CD14-positive monocyte (primary cell): ENCODE measurements around the gene IFT20. TPM values are rescaled to one million over a fixed set of nuclear protein-coding genes. Genes with fewer than 3 reads are reported as not detected.

Experiments
- DNase-seq, 3 donors: peaks; one replicate each; pipeline ENCODE4 v3.0.0-alpha.2; 2011 to 2022
- H2AFZ ChIP-seq: 2 replicates; pipeline ENCODE4 v1.6.0; 2012; ENCODE audit warnings: mild to moderate bottlenecking, low read depth, low read length, inconsistent platforms; ENCODE audit not compliant: insufficient read depth, poor library complexity, severe bottlenecking
- H3K27ac ChIP-seq, 2 donors: 1 replicate in 1 of 2; 2 replicates in 1 of 2; pipeline ENCODE4 v1.5.1; 2012 to 2013; ENCODE audit warnings: low read length in 2 of 2, control low read depth in 1 of 2, inconsistent platforms in 1 of 2, low read depth in 1 of 2, mild to moderate bottlenecking in 1 of 2
- H3K27me3 ChIP-seq, 2 donors: one replicate each; pipeline versions ENCODE4 v1.6.0 to v1.6.1; 2011 to 2013; ENCODE audit warnings: low read length in 2 of 2; ENCODE audit not compliant: control insufficient read depth in 2 of 2, insufficient read depth in 2 of 2
- H3K36me3 ChIP-seq, 2 donors: replicated peaks in 1 of 2; 1 replicate in 1 of 2; 2 replicates in 1 of 2; pipeline versions ENCODE4 v1.5.1 to v1.6.1; 2012 to 2013; ENCODE audit warnings: low read length in 2 of 2, control low read depth in 1 of 2, inconsistent platforms in 1 of 2, mild to moderate bottlenecking in 1 of 2; ENCODE audit not compliant: insufficient read depth in 2 of 2, control insufficient read depth in 1 of 2
- H3K4me1 ChIP-seq, 2 donors: 1 replicate in 1 of 2; 2 replicates in 1 of 2; pipeline versions ENCODE4 v1.5.1 to v1.6.1; 2012 to 2013; ENCODE audit warnings: low read length in 2 of 2, control low read depth in 1 of 2, inconsistent platforms in 1 of 2, mild to moderate bottlenecking in 1 of 2, moderate library complexity in 1 of 2; ENCODE audit not compliant: insufficient read depth in 2 of 2, control insufficient read depth in 1 of 2
- H3K4me2 ChIP-seq: replicated peaks from 2 replicates; pipeline ENCODE3; 2012; ENCODE audit warnings: low read length, moderate library complexity, mild to moderate bottlenecking; ENCODE audit not compliant: poor library complexity, severe bottlenecking; ENCODE audit errors: extremely low read depth
- H3K4me3 ChIP-seq, 3 experiments: fragments of 200-600 bp in 1 of 3; sonication (generic) in 1 of 3; replicated peaks in 1 of 3; 1 replicate in 2 of 3; 2 replicates in 1 of 3; pipeline ENCODE4 v1.5.1; 2011 to 2013; ENCODE audit warnings: low read length in 3 of 3, mild to moderate bottlenecking in 3 of 3, control low read depth in 2 of 3, low read depth in 2 of 3, inconsistent platforms in 1 of 3, moderate library complexity in 1 of 3
- H3K79me2 ChIP-seq: 2 replicates; pipeline ENCODE4 v1.6.0; 2012; ENCODE audit warnings: mild to moderate bottlenecking, control low read depth, inconsistent platforms, low read length, moderate library complexity; ENCODE audit not compliant: insufficient read depth
- H3K9ac ChIP-seq: 2 replicates; pipeline ENCODE4 v1.6.0; 2017; ENCODE audit warnings: low read length, mild to moderate bottlenecking; ENCODE audit not compliant: insufficient read depth, poor library complexity, severe bottlenecking
- H3K9me3 ChIP-seq, 2 donors: replicated peaks in 1 of 2; 1 replicate in 1 of 2; 2 replicates in 1 of 2; pipeline versions ENCODE4 v1.5.1 to v1.6.1; 2012 to 2013; ENCODE audit warnings: low read length in 2 of 2, control low read depth in 1 of 2; ENCODE audit not compliant: control insufficient read depth in 1 of 2, insufficient read depth in 1 of 2
- H4K20me1 ChIP-seq: 2 replicates; pipeline ENCODE4 v1.6.0; 2012; ENCODE audit warnings: mild to moderate bottlenecking, low read length, control low read depth, moderate library complexity; ENCODE audit not compliant: insufficient read depth
- H3K27ac Mint-ChIP-seq, 7 donors: one replicate each; pipeline ENCODE4 v1.8.0; 2020; ENCODE audit warnings: mild to moderate bottlenecking in 7 of 7, mixed read lengths in 7 of 7, moderate library complexity in 6 of 7, inconsistent platforms in 2 of 7
- H3K27me3 Mint-ChIP-seq, 3 donors: one replicate each; pipeline ENCODE4 v1.8.0; 2021 to 2022; ENCODE audit warnings: low read depth in 3 of 3, mild to moderate bottlenecking in 3 of 3, mixed read lengths in 3 of 3, moderate library complexity in 3 of 3, inconsistent platforms in 1 of 3
- H3K36me3 Mint-ChIP-seq, 2 donors: one replicate each; pipeline ENCODE4 v1.8.0; 2020; ENCODE audit warnings: mixed read lengths in 2 of 2, inconsistent platforms in 1 of 2, mild to moderate bottlenecking in 1 of 2
- H3K4me1 Mint-ChIP-seq: one replicate; pipeline ENCODE4 v1.8.0; 2020; ENCODE audit warnings: mild to moderate bottlenecking, mixed read lengths
- H3K4me3 Mint-ChIP-seq, 2 donors: one replicate each; pipeline ENCODE4 v1.8.0; 2020; ENCODE audit warnings: mild to moderate bottlenecking in 2 of 2, mixed read lengths in 2 of 2, moderate library complexity in 1 of 2
- H3K9me3 Mint-ChIP-seq, 7 donors: one replicate each; pipeline ENCODE4 v1.8.0; 2020 to 2022; ENCODE audit warnings: mixed read lengths in 7 of 7, mild to moderate bottlenecking in 6 of 7, moderate library complexity in 6 of 7, inconsistent platforms in 2 of 7
- CTCF ChIP-seq: fragments of 200-600 bp; IDR thresholded peaks from one replicate; pipeline ENCODE4 v1.8.0; 2022; ENCODE audit warnings: antibody characterized with exemption, mild to moderate bottlenecking
- WGBS: methylation state at CpG from one replicate; pipeline ENCODE4 v1.1.5; 2013; ENCODE audit warnings: missing lambda C conversion rate; ENCODE audit not compliant: insufficient coverage; 5-methylcytosine and 5-hydroxymethylcytosine counted together
- intact Hi-C, 2 donors: fragments of 100-400 bp; cut with micrococcal nuclease; formaldehyde crosslinking; loops; one replicate each; pipeline versions ENCODE4 v1.15.0 to v1.15.1; 2023
- polyA plus RNA-seq, 3 donors: library from polyadenylated mRNA; depleted of rRNA in 1 of 3; unstranded in 2 of 3; stranded (reverse) in 1 of 3; fragments of 300-500 nt in 2 of 3; fragments of >200 nt in 1 of 3; fragmentation: Illumina TruSeq in 2 of 3; gene quantifications; 1 replicate in 2 of 3; 2 replicates in 1 of 3; pipeline ENCODE4 v1.2.3, GENCODE V29; 2012 to 2021

IFT20 gene
- polyA plus RNA-seq, 3 donors, result 61.1 to 79.1 (median 75.4) TPM

GRCh38 chr17:28369684-28370034 is 34.4 kb upstream of the IFT20 start:
- H3K27me3 ChIP-seq, result peaks cover 13 to 20% of the 10 kb centered on the region in 2 donors
- peaks cover 10 to 12% of the 10 kb centered on the region in 2 donors for H3K36me3 ChIP-seq
- H3K27ac ChIP-seq, result no peak overlapping the region
- Mint-ChIP-seq H3K27ac (no peak overlapping the region), H3K9me3 (peaks cover 0 to 5% (median 1%) of the 10 kb centered on the region in 7 donors), H3K4me1 (peaks cover 27% of the 10 kb centered on the region), H3K27me3 (peaks cover 22 to 37% (median 25%) of the 10 kb centered on the region in 3 donors), H3K36me3 (peaks cover 18 to 29% of the 10 kb centered on the region in 2 donors), H3K4me3 (no peak overlapping the region)
- H3K79me2 ChIP-seq, result no peaks in the 10 kb centered on the region
- DNase-seq, result no peak
- 86% methylated on average over 10 of the region's 10 CpGs for WGBS
- H3K4me1 ChIP-seq, result peaks cover 23 to 34% of the 10 kb centered on the region in 2 donors
- peaks cover 2 to 7% of the 10 kb centered on the region in 2 donors for H3K9me3 ChIP-seq
- no peak overlapping the region for H3K9ac ChIP-seq
- no peak overlapping the region for H3K4me3 ChIP-seq
- intact Hi-C loops, result no loop called here
- no peak overlapping the region for H3K4me2 ChIP-seq
- H4K20me1 ChIP-seq, result peaks cover 4% of the 10 kb centered on the region
- no peak for TF ChIP-seq CTCF
- no peak overlapping the region for H2AFZ ChIP-seq

DNA sequence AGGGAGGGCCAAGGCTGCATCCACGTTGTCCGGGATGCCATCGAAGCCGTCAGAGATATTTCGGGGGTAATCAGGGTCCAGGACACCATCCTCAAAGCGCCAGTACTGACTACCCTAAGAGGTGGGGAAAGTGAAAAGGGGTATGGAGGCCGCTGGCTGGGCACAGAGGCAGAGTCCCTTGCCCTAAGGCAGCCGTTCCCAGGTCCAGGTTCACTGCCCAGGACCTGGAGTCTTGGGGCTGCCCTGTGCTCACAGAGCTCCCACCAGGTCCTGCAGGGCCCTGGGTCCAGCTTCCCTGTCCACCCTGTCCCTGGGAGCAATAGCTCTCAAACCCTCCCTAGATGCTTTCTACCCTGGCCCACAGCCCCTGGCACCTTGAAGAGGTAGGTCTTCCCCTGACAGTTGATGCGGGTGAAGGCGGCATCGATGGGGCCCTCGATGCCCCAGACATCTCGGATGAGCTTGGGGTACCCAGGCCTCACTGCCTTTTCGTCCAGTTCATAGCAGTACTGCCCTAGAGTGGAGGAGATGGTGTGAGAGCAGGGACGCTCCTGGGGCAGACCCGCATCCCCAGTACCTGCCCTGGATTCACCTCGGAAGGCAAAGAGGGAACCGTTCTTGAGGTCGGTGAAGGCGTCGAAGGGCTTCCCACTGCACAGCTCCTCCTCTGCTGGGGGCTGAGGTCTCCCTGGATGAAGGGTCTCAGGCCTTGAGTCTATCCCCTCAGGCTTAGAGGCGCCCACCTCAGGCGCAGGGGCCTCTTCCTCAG is 33.8 kb upstream of the IFT20 start:
- H3K9ac ChIP-seq, result no peak overlapping the region
- H3K4me1 Mint-ChIP-seq, result peaks cover 27% of the 10 kb centered on the region
- H3K79me2 ChIP-seq, result no peaks in the 10 kb centered on the region
- H3K4me1 ChIP-seq, result peaks cover 23 to 34% of the 10 kb centered on the region in 2 donors
- H3K9me3 Mint-ChIP-seq, result peaks cover 0 to 5% (median 0%) of the 10 kb centered on the region in 7 donors
- H3K27me3 Mint-ChIP-seq, result peaks cover 21 to 33% (median 24%) of the 10 kb centered on the region in 3 donors
- no peak overlapping the region for H2AFZ ChIP-seq
- intact Hi-C loops, result no loop called here
- peaks cover 21 to 35% of the 10 kb centered on the region in 2 donors for H3K36me3 Mint-ChIP-seq
- H3K4me3 Mint-ChIP-seq, result no peak overlapping the region
- peaks cover 4% of the 10 kb centered on the region for H4K20me1 ChIP-seq
- no peak overlapping the region for H3K27ac ChIP-seq
- H3K4me3 ChIP-seq, result no peak overlapping the region
- no peak overlapping the region for H3K4me2 ChIP-seq
- TF ChIP-seq CTCF, result no peak
- no peak for DNase-seq
- peaks cover 2 to 7% of the 10 kb centered on the region in 2 donors for H3K9me3 ChIP-seq
- WGBS, result 92% methylated on average over 11 of the region's 23 CpGs
- peaks cover 13 to 20% of the 10 kb centered on the region in 2 donors for H3K27me3 ChIP-seq
- H3K27ac Mint-ChIP-seq, result peak overlapping the region in 1 of 7 donors; percentile 38
- peaks cover 16 to 17% of the 10 kb centered on the region in 2 donors for H3K36me3 ChIP-seq
